GM12878 (cell line): Measurements from ENCODE around the gene PARM1. TPM values are rescaled to one million over a fixed set of nuclear protein-coding genes. Genes with fewer than 3 reads are reported as not detected.

Experiments
- BHLHE40 ChIP-seq, 2 experiments: fragments of 450-650 bp in 1 of 2; IDR thresholded peaks; 2 replicates each; pipeline ENCODE4 v1.6.1; 2011 to 2017; ENCODE audit warnings: low read depth in 2 of 2, borderline replicate concordance in 1 of 2, improper control_type of control experiment in 1 of 2, low read length in 1 of 2, mild to moderate bottlenecking in 1 of 2
- EP300 ChIP-seq, 2 experiments: fragments of 150-350 bp in 1 of 2; IDR thresholded peaks; 2 replicates each; pipeline ENCODE4 v1.6.1; 2011 to 2012; ENCODE audit warnings: low read depth in 2 of 2, low read length in 2 of 2, borderline replicate concordance in 1 of 2, improper control_type of control experiment in 1 of 2, inconsistent platforms in 1 of 2; ENCODE audit not compliant: control insufficient read depth in 1 of 2
- LARP7 ChIP-seq: fragments of 450-650 bp; IDR thresholded peaks from 2 replicates; pipeline ENCODE4 v1.6.1; 2017; ENCODE audit warnings: mild to moderate bottlenecking
- MEF2A ChIP-seq: IDR thresholded peaks from 2 replicates; pipeline ENCODE4 v1.6.1; 2011; ENCODE audit warnings: low read depth, mild to moderate bottlenecking, low read length, moderate library complexity; ENCODE audit not compliant: insufficient read depth
- NRF1 ChIP-seq: conservative IDR thresholded peaks from 2 replicates; pipeline ENCODE4 v1.6.1; 2011; ENCODE audit warnings: mild to moderate bottlenecking, low read depth, low read length, improper control_type of control experiment
- RAD21 ChIP-seq: IDR thresholded peaks from 2 replicates; pipeline ENCODE4 v1.6.1; 2011; ENCODE audit warnings: mild to moderate bottlenecking, low read depth, low read length, moderate library complexity; ENCODE audit not compliant: insufficient read depth
- RELA ChIP-seq: fragments of 450-650 bp; IDR thresholded peaks from 2 replicates; pipeline ENCODE4 v1.8.0; 2014; ENCODE audit warnings: borderline replicate concordance; ENCODE audit not compliant: partially characterized antibody
- SMARCA5 ChIP-seq: fragments of 450-650 bp; IDR thresholded peaks from 2 replicates; pipeline ENCODE4 v1.6.1; 2017; ENCODE audit warnings: mild to moderate bottlenecking
- STAT1 ChIP-seq: fragments of 450-650 bp; conservative IDR thresholded peaks from 2 replicates; pipeline ENCODE4 v1.6.1; 2014; ENCODE audit warnings: antibody characterized with exemption, mild to moderate bottlenecking
- polyA plus RNA-seq, 11 experiments: library from polyadenylated mRNA; depleted of rRNA in 4 of 11; unstranded in 6 of 11; stranded (reverse) in 5 of 11; fragments of >200 nt; fragmentation: Nextera tagmentation in 4 of 11; fragmentation: Illumina TruSeq in 1 of 11; extraction: Ambion mirVana in 4 of 11; extraction: Trizol in 1 of 11; gene quantifications; 1 replicate in 1 of 11; 2 replicates in 10 of 11; pipeline versions ENCODE4 v1.2.1 to v1.2.3, GENCODE V29; 2011 to 2016; ENCODE audit warnings: inconsistent platforms in 2 of 11, missing spikeins in 2 of 11, low read depth in 1 of 11
- total RNA-seq, 4 experiments: library from RNA; depleted of rRNA in 3 of 4; stranded (reverse); fragments of >200 nt in 3 of 4; fragmentation: Illumina TruSeq in 1 of 4; extraction: Trizol in 1 of 4; gene quantifications; 2 replicates each; pipeline versions ENCODE4 v1.2.1 to v1.2.3, GENCODE V29; 2013 to 2021
- TF ChIP-seq, protein P1 (sequence below): IDR thresholded peaks from 2 replicates; pipeline ENCODE4 v1.6.1; 2011; ENCODE audit warnings: mild to moderate bottlenecking, low read depth, low read length, moderate library complexity; ENCODE audit not compliant: insufficient replicate concordance
- TF ChIP-seq, protein P2 (sequence below), 3 experiments: IDR thresholded peaks in 2 of 3; conservative IDR thresholded peaks in 1 of 3; 2 replicates each; pipeline ENCODE4 v1.5.1; 2011; ENCODE audit warnings: low read depth in 3 of 3, low read length in 3 of 3, mild to moderate bottlenecking in 3 of 3, control low read depth in 2 of 3, moderate library complexity in 2 of 3, inconsistent platforms in 1 of 3, mixed read lengths in 1 of 3; ENCODE audit not compliant: control insufficient read depth in 2 of 3, insufficient read depth in 1 of 3; ENCODE audit errors: extremely low read depth in 1 of 3

Gene PARM1
- total and polyA plus RNA-seq, 10 of the 15 experiments (the other 5 are each of a cell fraction or from before 2014, with no cell fraction given), result 13.9 to 56.2 (median 41.3) TPM

- TF ChIP-seq, protein P1, sequence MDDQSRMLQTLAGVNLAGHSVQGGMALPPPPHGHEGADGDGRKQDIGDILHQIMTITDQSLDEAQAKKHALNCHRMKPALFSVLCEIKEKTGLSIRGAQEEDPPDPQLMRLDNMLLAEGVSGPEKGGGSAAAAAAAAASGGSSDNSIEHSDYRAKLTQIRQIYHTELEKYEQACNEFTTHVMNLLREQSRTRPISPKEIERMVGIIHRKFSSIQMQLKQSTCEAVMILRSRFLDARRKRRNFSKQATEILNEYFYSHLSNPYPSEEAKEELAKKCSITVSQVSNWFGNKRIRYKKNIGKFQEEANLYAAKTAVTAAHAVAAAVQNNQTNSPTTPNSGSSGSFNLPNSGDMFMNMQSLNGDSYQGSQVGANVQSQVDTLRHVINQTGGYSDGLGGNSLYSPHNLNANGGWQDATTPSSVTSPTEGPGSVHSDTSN, result no peak
- TF ChIP-seq BHLHE40 (IDR thresholded peaks at IDR 0.05; ENCODE audit: borderline replicate concordance in 1 of 2, low read depth in 2 of 2, low read length in 1 of 2) (peak; percentile 13 to 62; a peak in 2 of 4 replicates), NRF1 (0 out of 2 replicates have a peak, but pooled peaks have one; percentile 26), SMARCA5 (peak; percentile 65; the same call in 1 of the 2 replicates), STAT1 (0 out of 2 replicates have a peak, but pooled peaks have one; percentile 32), LARP7 (peak; percentile 69), EP300 (IDR thresholded peaks at IDR 0.05; ENCODE audit: borderline replicate concordance in 1 of 2, control insufficient read depth in 1 of 2, low read depth in 2 of 2, low read length in 2 of 2) (no peak), MEF2A (0 out of 2 replicates have a peak, but pooled peaks have one; percentile 6), RELA (peak; percentile 46), RAD21 (peak; percentile 97)
- TF ChIP-seq, protein P2, sequence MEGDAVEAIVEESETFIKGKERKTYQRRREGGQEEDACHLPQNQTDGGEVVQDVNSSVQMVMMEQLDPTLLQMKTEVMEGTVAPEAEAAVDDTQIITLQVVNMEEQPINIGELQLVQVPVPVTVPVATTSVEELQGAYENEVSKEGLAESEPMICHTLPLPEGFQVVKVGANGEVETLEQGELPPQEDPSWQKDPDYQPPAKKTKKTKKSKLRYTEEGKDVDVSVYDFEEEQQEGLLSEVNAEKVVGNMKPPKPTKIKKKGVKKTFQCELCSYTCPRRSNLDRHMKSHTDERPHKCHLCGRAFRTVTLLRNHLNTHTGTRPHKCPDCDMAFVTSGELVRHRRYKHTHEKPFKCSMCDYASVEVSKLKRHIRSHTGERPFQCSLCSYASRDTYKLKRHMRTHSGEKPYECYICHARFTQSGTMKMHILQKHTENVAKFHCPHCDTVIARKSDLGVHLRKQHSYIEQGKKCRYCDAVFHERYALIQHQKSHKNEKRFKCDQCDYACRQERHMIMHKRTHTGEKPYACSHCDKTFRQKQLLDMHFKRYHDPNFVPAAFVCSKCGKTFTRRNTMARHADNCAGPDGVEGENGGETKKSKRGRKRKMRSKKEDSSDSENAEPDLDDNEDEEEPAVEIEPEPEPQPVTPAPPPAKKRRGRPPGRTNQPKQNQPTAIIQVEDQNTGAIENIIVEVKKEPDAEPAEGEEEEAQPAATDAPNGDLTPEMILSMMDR (IDR thresholded peaks at IDR 0.05 in 2 of 3, conservative IDR thresholded peaks at IDR 0.05 in 1 of 3; ENCODE audit: control insufficient read depth in 2 of 3, extremely low read depth in 1 of 3, insufficient read depth in 1 of 3, low read depth in 3 of 3, low read length in 3 of 3), result peak; percentile 66 to 87 (median 76); a peak in 4 of 6 replicates
- TF ChIP-seq, all 136 proteins: peak for 28
These were observed at the start of gene PARM1 (continued) for GRCh38 chr4:74932832-74933561.
